HEK293 (cell line): ENCODE data around the gene LILRB3.

ENCODE experiments used
- CTCF ChIA-PET: fragments of 350-600 bp; formaldehyde crosslinking; extraction: SDS; loops from one replicate; lab custom pipeline; 2021; ENCODE audit warnings: antibody characterized with exemption; lab: Yijun Ruan, JAX
- POLR2A ChIA-PET: fragments of 300-600 bp; formaldehyde crosslinking; extraction: SDS; loops from one replicate; lab custom pipeline; 2020; ENCODE audit warnings: antibody characterized with exemption, inconsistent platforms; lab: Yijun Ruan, JAX
- H3K27ac ChIP-seq: fragments of 200-500 bp; sonication (Bioruptor generic); 2 replicates; pipeline ENCODE4 v1.5.1; 2014; ENCODE audit warnings: low read depth, low read length, control low read depth, inconsistent platforms; ENCODE audit errors: extremely low read depth
- H3K36me3 ChIP-seq, 2 experiments: fragments of 200-500 bp in 1 of 2; sonication (Bioruptor generic) in 1 of 2; 1 replicate in 1 of 2; 2 replicates in 1 of 2; pipeline ENCODE4 v1.5.1; 2014 to 2017; ENCODE audit warnings: inconsistent platforms in 2 of 2, low read length in 2 of 2; ENCODE audit not compliant: control insufficient read depth in 2 of 2, insufficient read depth in 1 of 2
- H3K4me1 ChIP-seq: fragments of 200-500 bp; sonication (Bioruptor generic); 2 replicates; pipeline ENCODE4 v1.5.1; 2014; ENCODE audit warnings: mild to moderate bottlenecking, low read length, inconsistent platforms; ENCODE audit not compliant: control insufficient read depth, insufficient read depth
- H3K4me3 ChIP-seq: 2 replicates; pipeline ENCODE4 v1.5.1; 2011; ENCODE audit warnings: low read depth, mild to moderate bottlenecking, control low read depth, low read length, moderate library complexity
- H3K9me3 ChIP-seq: fragments of 200-500 bp; sonication (Bioruptor generic); 2 replicates; pipeline ENCODE4 v1.5.1; 2014; ENCODE audit warnings: low read depth, low read length, inconsistent platforms; ENCODE audit not compliant: control insufficient read depth, insufficient read depth
- KLF7 ChIP-seq: fragments of 450-650 bp; formaldehyde crosslinking; IDR thresholded peaks from 2 replicates; pipeline ENCODE4 v1.5.1; 2016; ENCODE audit warnings: missing biosample characterization, missing genetic modification characterization, borderline replicate concordance
- ZIC2 ChIP-seq: fragments of 450-650 bp; formaldehyde crosslinking; IDR thresholded peaks from 2 replicates; pipeline ENCODE4 v1.5.1; 2016; ENCODE audit warnings: missing biosample characterization, missing genetic modification characterization
- ZNF394 ChIP-seq: fragments of 450-650 bp; formaldehyde crosslinking; IDR thresholded peaks from 2 replicates; pipeline ENCODE4 v1.5.1; 2016; ENCODE audit warnings: missing biosample characterization, missing genetic modification characterization, mild to moderate bottlenecking, moderate library complexity, borderline replicate concordance
- TF ChIP-seq, protein P1 (sequence below): fragments of 450-650 bp; formaldehyde crosslinking; IDR thresholded peaks from 2 replicates; pipeline ENCODE4 v1.5.1; 2016; ENCODE audit warnings: missing biosample characterization, missing genetic modification characterization, borderline replicate concordance
- TF ChIP-seq, protein P2 (sequence below): fragments of 450-650 bp; formaldehyde crosslinking; IDR thresholded peaks from 2 replicates; pipeline ENCODE4 v1.5.1; 2016; ENCODE audit warnings: missing biosample characterization, missing genetic modification characterization
- TF ChIP-seq, protein P3 (sequence below): fragments of 450-650 bp; formaldehyde crosslinking; IDR thresholded peaks from 2 replicates; pipeline ENCODE4 v1.5.1; 2017; ENCODE audit warnings: missing biosample characterization, missing genetic modification characterization
- TF ChIP-seq, protein P4 (sequence below): fragments of 450-650 bp; formaldehyde crosslinking; IDR thresholded peaks from 2 replicates; pipeline ENCODE4 v1.5.1; 2017; ENCODE audit warnings: missing biosample characterization, missing genetic modification characterization
- TF ChIP-seq, protein P5 (sequence below): fragments of 450-650 bp; formaldehyde crosslinking; IDR thresholded peaks from 2 replicates; pipeline ENCODE4 v1.5.1; 2016; ENCODE audit warnings: missing biosample characterization, missing genetic modification characterization
- TF ChIP-seq, protein P6 (sequence below): fragments of 450-650 bp; formaldehyde crosslinking; IDR thresholded peaks from 2 replicates; pipeline ENCODE4; 2016; ENCODE audit warnings: missing biosample characterization, missing genetic modification characterization

LILRB3 gene

DNA sequence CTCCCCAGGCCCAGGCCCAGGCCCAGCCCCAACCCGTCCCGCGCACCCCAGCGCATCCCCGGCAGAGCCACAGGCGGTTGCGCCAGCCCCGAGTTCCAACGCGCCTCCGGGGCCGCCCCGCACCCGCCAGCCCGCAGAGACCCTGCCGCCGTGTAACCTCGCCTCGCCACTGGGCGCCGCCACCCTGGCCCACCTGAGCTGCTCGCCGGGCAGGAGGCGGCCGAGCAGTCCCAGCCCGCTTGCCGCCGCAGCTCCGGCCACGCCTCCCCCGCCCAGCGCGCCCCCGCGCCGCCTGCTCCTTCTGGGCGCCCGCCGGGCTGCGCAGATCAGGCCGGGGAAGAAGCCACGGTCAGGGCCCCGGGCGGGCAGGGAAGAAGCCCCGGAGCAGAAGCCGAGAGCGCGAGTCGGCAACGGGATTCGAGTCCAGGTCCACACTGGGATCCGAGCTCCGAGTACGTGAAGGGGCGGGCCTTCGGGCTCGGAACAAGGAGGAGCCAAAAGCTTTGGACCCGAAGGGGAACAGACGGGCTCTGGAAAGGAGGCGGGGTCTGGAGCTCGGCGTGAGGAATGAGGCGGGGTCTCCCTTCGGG is 33.6 kb downstream of the LILRB3 start, which contains the start of gene MBOAT7 (continued):
- TF ChIP-seq, protein P1, sequence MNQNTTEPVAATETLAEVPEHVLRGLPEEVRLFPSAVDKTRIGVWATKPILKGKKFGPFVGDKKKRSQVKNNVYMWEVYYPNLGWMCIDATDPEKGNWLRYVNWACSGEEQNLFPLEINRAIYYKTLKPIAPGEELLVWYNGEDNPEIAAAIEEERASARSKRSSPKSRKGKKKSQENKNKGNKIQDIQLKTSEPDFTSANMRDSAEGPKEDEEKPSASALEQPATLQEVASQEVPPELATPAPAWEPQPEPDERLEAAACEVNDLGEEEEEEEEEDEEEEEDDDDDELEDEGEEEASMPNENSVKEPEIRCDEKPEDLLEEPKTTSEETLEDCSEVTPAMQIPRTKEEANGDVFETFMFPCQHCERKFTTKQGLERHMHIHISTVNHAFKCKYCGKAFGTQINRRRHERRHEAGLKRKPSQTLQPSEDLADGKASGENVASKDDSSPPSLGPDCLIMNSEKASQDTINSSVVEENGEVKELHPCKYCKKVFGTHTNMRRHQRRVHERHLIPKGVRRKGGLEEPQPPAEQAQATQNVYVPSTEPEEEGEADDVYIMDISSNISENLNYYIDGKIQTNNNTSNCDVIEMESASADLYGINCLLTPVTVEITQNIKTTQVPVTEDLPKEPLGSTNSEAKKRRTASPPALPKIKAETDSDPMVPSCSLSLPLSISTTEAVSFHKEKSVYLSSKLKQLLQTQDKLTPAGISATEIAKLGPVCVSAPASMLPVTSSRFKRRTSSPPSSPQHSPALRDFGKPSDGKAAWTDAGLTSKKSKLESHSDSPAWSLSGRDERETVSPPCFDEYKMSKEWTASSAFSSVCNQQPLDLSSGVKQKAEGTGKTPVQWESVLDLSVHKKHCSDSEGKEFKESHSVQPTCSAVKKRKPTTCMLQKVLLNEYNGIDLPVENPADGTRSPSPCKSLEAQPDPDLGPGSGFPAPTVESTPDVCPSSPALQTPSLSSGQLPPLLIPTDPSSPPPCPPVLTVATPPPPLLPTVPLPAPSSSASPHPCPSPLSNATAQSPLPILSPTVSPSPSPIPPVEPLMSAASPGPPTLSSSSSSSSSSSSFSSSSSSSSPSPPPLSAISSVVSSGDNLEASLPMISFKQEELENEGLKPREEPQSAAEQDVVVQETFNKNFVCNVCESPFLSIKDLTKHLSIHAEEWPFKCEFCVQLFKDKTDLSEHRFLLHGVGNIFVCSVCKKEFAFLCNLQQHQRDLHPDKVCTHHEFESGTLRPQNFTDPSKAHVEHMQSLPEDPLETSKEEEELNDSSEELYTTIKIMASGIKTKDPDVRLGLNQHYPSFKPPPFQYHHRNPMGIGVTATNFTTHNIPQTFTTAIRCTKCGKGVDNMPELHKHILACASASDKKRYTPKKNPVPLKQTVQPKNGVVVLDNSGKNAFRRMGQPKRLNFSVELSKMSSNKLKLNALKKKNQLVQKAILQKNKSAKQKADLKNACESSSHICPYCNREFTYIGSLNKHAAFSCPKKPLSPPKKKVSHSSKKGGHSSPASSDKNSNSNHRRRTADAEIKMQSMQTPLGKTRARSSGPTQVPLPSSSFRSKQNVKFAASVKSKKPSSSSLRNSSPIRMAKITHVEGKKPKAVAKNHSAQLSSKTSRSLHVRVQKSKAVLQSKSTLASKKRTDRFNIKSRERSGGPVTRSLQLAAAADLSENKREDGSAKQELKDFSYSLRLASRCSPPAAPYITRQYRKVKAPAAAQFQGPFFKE (tag by site-specific recombination) = no peak
- TF ChIP-seq ZIC2 (peak; percentile 47), KLF7 (tag by site-specific recombination) (no peak), ZNF394 (tag by site-specific recombination) (no peak)
- TF ChIP-seq, protein P2, sequence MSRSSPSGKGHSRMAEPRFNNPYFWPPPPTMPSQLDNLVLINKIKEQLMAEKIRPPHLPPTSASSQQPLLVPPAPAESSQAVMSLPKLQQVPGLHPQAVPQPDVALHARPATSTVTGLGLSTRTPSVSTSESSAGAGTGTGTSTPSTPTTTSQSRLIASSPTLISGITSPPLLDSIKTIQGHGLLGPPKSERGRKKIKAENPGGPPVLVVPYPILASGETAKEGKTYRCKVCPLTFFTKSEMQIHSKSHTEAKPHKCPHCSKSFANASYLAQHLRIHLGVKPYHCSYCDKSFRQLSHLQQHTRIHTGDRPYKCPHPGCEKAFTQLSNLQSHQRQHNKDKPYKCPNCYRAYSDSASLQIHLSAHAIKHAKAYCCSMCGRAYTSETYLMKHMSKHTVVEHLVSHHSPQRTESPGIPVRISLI (tag by site-specific recombination) = no peak

DNA sequence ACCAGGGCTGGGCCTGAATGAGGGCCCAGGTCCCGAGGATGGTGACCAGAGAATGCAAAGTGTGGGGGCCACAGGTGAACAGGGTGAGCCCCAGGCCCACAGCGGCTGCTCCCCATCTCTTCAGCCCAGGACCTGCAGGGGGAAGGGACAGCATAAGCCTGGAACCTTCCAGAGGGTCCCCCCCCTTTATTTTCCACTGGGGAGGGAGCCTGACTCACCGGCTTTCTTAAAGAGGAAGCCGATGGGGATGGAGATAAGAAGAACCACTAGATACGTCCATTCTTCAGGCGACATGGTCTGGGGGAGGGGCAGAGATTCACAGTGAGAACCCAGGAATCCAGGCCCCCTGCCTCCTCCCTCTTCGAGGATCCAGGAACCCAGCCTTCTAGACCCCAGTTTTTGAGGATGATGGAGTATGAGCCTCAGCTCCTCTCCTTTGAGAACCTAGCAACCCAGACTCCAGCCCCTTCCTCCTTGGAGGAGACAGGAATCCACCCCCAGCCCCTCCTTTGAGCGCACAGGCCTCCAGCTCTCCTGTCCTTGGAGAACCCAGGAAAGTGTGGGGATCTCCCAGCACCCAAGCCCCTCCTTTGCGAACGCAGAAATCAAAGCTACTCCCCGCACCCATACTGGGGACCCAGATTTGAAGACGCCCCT is 34.5 kb downstream of the LILRB3 start:
- Histone ChIP-seq H3K36me3 (peaks cover 10 to 33% of the 10 kb centered on the region in 2 experiments), H3K4me3 (peak overlapping the region; percentile 87), H3K27ac (peak overlapping the region; percentile 95; the same call in 1 of the 2 replicates), H3K9me3 (no peaks in the 10 kb centered on the region), H3K4me1 (peaks cover 14% of the 10 kb centered on the region)
- ChIA-PET CTCF (interaction anchor here (0.6 to 3.2 kb wide), 15 partner anchors 9 to 305 kb away, joined by 3 to 28 read pairs (median 5); partner anchors contain the start of gene TMC4), POLR2A (interaction anchor here (0.7 to 6.4 kb wide), 7 partner anchors 11 to 650 kb away, joined by 3 to 241 read pairs (median 63); partner anchors contain the start of genes CNOT3, LENG1, RPS9 and TMC4)
- TF ChIP-seq, protein P3, sequence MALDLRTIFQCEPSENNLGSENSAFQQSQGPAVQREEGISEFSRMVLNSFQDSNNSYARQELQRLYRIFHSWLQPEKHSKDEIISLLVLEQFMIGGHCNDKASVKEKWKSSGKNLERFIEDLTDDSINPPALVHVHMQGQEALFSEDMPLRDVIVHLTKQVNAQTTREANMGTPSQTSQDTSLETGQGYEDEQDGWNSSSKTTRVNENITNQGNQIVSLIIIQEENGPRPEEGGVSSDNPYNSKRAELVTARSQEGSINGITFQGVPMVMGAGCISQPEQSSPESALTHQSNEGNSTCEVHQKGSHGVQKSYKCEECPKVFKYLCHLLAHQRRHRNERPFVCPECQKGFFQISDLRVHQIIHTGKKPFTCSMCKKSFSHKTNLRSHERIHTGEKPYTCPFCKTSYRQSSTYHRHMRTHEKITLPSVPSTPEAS (tag by site-specific recombination) = no peak
- TF ChIP-seq, protein P4, sequence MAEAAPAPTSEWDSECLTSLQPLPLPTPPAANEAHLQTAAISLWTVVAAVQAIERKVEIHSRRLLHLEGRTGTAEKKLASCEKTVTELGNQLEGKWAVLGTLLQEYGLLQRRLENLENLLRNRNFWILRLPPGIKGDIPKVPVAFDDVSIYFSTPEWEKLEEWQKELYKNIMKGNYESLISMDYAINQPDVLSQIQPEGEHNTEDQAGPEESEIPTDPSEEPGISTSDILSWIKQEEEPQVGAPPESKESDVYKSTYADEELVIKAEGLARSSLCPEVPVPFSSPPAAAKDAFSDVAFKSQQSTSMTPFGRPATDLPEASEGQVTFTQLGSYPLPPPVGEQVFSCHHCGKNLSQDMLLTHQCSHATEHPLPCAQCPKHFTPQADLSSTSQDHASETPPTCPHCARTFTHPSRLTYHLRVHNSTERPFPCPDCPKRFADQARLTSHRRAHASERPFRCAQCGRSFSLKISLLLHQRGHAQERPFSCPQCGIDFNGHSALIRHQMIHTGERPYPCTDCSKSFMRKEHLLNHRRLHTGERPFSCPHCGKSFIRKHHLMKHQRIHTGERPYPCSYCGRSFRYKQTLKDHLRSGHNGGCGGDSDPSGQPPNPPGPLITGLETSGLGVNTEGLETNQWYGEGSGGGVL (tag by site-specific recombination) = peak; percentile 70
- TF ChIP-seq, protein P5, sequence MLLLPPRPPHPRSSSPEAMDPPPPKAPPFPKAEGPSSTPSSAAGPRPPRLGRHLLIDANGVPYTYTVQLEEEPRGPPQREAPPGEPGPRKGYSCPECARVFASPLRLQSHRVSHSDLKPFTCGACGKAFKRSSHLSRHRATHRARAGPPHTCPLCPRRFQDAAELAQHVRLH (tag by site-specific recombination) = no peak
- TF ChIP-seq, protein P6, sequence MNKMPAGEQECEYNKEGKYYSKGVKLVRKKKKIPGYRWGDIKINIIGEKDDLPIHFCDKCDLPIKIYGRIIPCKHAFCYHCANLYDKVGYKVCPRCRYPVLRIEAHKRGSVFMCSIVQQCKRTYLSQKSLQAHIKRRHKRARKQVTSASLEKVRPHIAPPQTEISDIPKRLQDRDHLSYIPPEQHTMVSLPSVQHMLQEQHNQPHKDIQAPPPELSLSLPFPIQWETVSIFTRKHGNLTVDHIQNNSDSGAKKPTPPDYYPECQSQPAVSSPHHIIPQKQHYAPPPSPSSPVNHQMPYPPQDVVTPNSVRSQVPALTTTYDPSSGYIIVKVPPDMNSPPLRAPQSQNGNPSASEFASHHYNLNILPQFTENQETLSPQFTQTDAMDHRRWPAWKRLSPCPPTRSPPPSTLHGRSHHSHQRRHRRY (tag by site-specific recombination) = no peak
